Transverse colon (tissue), 4 donors: Measurements from ENCODE around the gene DLX3. TPM values are rescaled to one million over a fixed set of nuclear protein-coding genes. Genes with fewer than 3 reads are reported as not detected.
A peak's percentile ranks its signal among the peaks of the same experiment; 100 is the strongest.

Source experiments
- DNase-seq: peaks from one replicate; pipeline ENCODE4 v3.0.0-alpha.2; 2019
- H3K27ac ChIP-seq, 4 donors: fragments of 200-600 bp; sonication (generic); 2 replicates each; pipeline ENCODE4 v1.5.1; 2016 to 2018; ENCODE audit warnings: inconsistent platforms in 4 of 4
- H3K27me3 ChIP-seq: fragments of 200-600 bp; sonication (generic); 2 replicates; pipeline ENCODE4 v1.5.1; 2017; ENCODE audit warnings: inconsistent platforms
- H3K36me3 ChIP-seq, 4 donors: fragments of 200-600 bp; sonication (generic); 2 replicates each; pipeline ENCODE4 v1.5.1; 2017 to 2019; ENCODE audit warnings: inconsistent platforms in 4 of 4
- H3K4me1 ChIP-seq, 4 donors: fragments of 200-600 bp; sonication (generic); 2 replicates each; pipeline ENCODE4 v1.5.1; 2017 to 2020; ENCODE audit warnings: inconsistent platforms in 4 of 4
- H3K4me3 ChIP-seq, 4 donors: fragments of 200-600 bp; sonication (generic); 1 replicate in 1 of 4; 2 replicates in 3 of 4; pipeline versions ENCODE4 v1.5.1 to v1.6.1; 2017 to 2019; ENCODE audit warnings: inconsistent platforms in 4 of 4
- H3K9me3 ChIP-seq, 2 donors: fragments of 200-600 bp; sonication (generic); 2 replicates each; pipeline ENCODE4 v1.5.1; 2017 to 2019; ENCODE audit warnings: inconsistent platforms in 2 of 2
- CTCF ChIP-seq, 5 experiments: fragments of 200-600 bp in 3 of 5; fragments of 450-650 bp in 2 of 5; sonication (generic) in 3 of 5; IDR thresholded peaks; 1 replicate in 2 of 5; 2 replicates in 3 of 5; pipeline ENCODE4 v1.5.1; 2016 to 2017; ENCODE audit warnings: antibody characterized with exemption in 5 of 5, inconsistent platforms in 3 of 5, mild to moderate bottlenecking in 2 of 5, moderate library complexity in 1 of 5
- EP300 ChIP-seq: sonication (generic); formaldehyde crosslinking; IDR thresholded peaks from one replicate; pipeline ENCODE4 v1.6.1; 2017; ENCODE audit warnings: antibody characterized with exemption, low read depth
- POLR2A ChIP-seq: fragments of 450-650 bp; IDR thresholded peaks from one replicate; pipeline ENCODE4 v1.6.1; 2016; ENCODE audit warnings: antibody characterized with exemption, mild to moderate bottlenecking, moderate library complexity
- POLR2AphosphoS5 ChIP-seq, 3 donors: sonication (generic); formaldehyde crosslinking; IDR thresholded peaks; one replicate each; pipeline ENCODE4 v1.6.1; 2016; ENCODE audit warnings: antibody characterized with exemption in 3 of 3
- WGBS, 2 donors: methylation state at CpG; one replicate each; pipeline ENCODE4 v1.1.5; 2018; ENCODE audit warnings: low coverage in 1 of 2; 5-methylcytosine and 5-hydroxymethylcytosine counted together
- in situ Hi-C, 4 donors: fragments of 200-750 bp; cut with MboI; loops; one replicate each; pipeline versions ENCODE4 v1.15.0 to v1.15.1; 2017; ENCODE audit warnings: low sequenced_read_pairs in 3 of 4, low pct_ligation_motif_present in 1 of 4, low pct_unique_long_range_greater_than_20kb in 1 of 4
- intact Hi-C: fragments of 100-400 bp; cut with DNase I; formaldehyde crosslinking; loops from one replicate; pipeline ENCODE4 v1.15.1; 2023; ENCODE audit warnings: low total_unique reads
- total RNA-seq, 4 donors: library from RNA; depleted of rRNA; stranded (reverse); fragments of >200 nt; gene quantifications; one replicate each; pipeline ENCODE4 v1.1.0, GENCODE V29; 2016

The DLX3 gene
- total RNA-seq, 4 donors from 2014 or later: not detected

DNA sequence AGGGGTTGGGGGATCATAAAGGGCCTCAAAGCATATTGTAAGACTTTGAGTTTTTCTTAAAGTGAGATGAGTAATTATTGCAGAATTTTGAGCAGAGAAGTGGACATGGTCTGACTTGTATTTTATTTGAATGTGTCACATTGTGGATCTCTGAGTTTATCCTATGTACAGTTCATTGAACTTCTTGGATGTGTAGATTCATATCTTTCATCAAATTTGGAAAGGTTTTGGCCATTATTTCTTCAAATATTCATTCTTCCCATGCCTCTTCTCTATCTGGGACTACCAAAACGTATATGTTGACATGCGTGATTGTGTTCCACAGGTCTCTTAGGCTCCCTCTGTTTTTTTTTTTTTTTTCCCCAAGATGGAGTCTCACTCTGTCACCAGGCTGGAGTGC, 14.3 kb upstream of the DLX3 start:
- intact Hi-C loops (no loop called here), in situ Hi-C loops (loop anchor here in 1 of 4 donors (10.0 kb wide), 1 partner anchor 124 kb away; no protein-coding TSS in a partner anchor)
- TF ChIP-seq EP300 (no peak), POLR2AphosphoS5 (IDR thresholded peaks at IDR 0.05) (no peak), CTCF (IDR thresholded peaks at IDR 0.05) (no peak), POLR2A (no peak)

DNA sequence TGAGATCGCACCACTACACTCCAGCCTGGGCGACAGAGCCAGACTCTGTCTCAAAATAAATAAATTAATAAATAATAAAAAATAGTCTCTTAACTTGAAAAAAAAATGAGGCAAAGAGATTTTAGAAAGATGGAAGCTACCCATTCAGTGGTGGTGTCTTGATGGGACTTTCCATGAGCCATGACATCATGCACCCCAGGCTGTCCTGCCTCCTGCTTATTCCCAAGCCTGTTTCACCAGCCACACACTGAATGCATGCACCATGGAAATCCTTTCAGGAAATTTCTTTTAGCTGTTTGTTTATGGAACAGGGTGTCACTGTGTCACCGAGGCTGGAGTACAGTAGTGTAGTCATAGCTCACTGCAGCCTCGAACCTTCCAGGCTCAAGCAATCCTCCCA, 8.9 kb upstream of the DLX3 start:
- in situ Hi-C loops (loop anchor here (5.0 to 10.0 kb wide), 2 partner anchors 119 to 142 kb away; no protein-coding TSS in a partner anchor), intact Hi-C loops (no loop called here)
- no peak for TF ChIP-seq EP300
- TF ChIP-seq CTCF (IDR thresholded peaks at IDR 0.05): no peak
- no peak for TF ChIP-seq POLR2AphosphoS5 (IDR thresholded peaks at IDR 0.05)
- TF ChIP-seq POLR2A: no peak
- H3K9me3 ChIP-seq: no peaks in the 10 kb centered on the region
- no peak overlapping the region for H3K27ac ChIP-seq
- H3K4me3 ChIP-seq: no peak overlapping the region
- H3K27me3 ChIP-seq: peaks cover 89% of the 10 kb centered on the region
- DNase-seq: no peak
- H3K4me1 ChIP-seq: no peaks in the 10 kb centered on the region
- H3K36me3 ChIP-seq: no peaks in the 10 kb centered on the region
- 67% methylated on average over 4 of the region's 4 CpGs; no CpG with 5 or more reads in 1 of the 2 donors for WGBS, 2 donors

More for the DNA sequence above, 14.3 kb upstream of the DLX3 start:
- Histone ChIP-seq H3K27me3 (peaks cover 62% of the 10 kb centered on the region), H3K9me3 (peaks cover 0 to 14% of the 10 kb centered on the region in 2 donors), H3K4me3 (no peak overlapping the region), H3K36me3 (no peaks in the 10 kb centered on the region), H3K27ac (no peak overlapping the region), H3K4me1 (no peaks in the 10 kb centered on the region)
- 55 to 87% methylated on average over 2 of the region's 2 CpGs for WGBS, 2 donors
- DNase-seq: no peak

- DNase-seq: no peak
- Histone ChIP-seq H3K27me3 (peaks cover 98% of the 10 kb centered on the region), H3K36me3 (no peaks in the 10 kb centered on the region), H3K4me3 (no peak overlapping the region), H3K27ac (no peak overlapping the region), H3K9me3 (no peaks in the 10 kb centered on the region), H3K4me1 (peaks cover 13 to 22% (median 18%) of the 10 kb centered on the region in 4 donors)
- 48 to 62% methylated on average over 7 to 11 of the region's 11 CpGs for WGBS, 2 donors
- intact Hi-C loops (loop anchor here (5.0 kb wide), 2 partner anchors 117 to 137 kb away; no protein-coding TSS in a partner anchor), in situ Hi-C loops (loop anchor here in 2 of 4 donors (10.0 to 25.0 kb wide), 2 partner anchors 134 to 437 kb away; no protein-coding TSS in a partner anchor)
- TF ChIP-seq POLR2AphosphoS5 (IDR thresholded peaks at IDR 0.05): no peak
- no peak for TF ChIP-seq EP300
- TF ChIP-seq POLR2A: no peak
- TF ChIP-seq CTCF (IDR thresholded peaks at IDR 0.05): no peak
Observed at GRCh38 chr17:49998836-49999511, 4.0 kb upstream of the DLX3 start.

- no peak overlapping the region for H3K27ac ChIP-seq
- no peak overlapping the region for H3K4me3 ChIP-seq
- peaks cover 17 to 31% (median 27%) of the 10 kb centered on the region in 4 donors for H3K4me1 ChIP-seq
- in situ Hi-C loops: loop anchor here in 2 of 4 donors (10.0 to 25.0 kb wide), 2 partner anchors 133 to 436 kb away; no protein-coding TSS in a partner anchor
- TF ChIP-seq CTCF (IDR thresholded peaks at IDR 0.05) (peak; percentile 92 to 97 (median 96)), POLR2AphosphoS5 (IDR thresholded peaks at IDR 0.05) (no peak), POLR2A (no peak)
- intact Hi-C loops: loop anchor here (5.0 kb wide), 2 partner anchors 116 to 136 kb away; no protein-coding TSS in a partner anchor
- H3K27me3 ChIP-seq: peaks cover 98% of the 10 kb centered on the region
- DNase-seq: peak; percentile 83
- H3K9me3 ChIP-seq: no peaks in the 10 kb centered on the region
- WGBS, 2 donors: 20 to 32% methylated on average over 1 to 20 of the region's 20 CpGs
- no peaks in the 10 kb centered on the region for H3K36me3 ChIP-seq
Observed at GRCh38 chr17:49997773-49998703, 3.0 kb upstream of the DLX3 start.
